NT2/D1 (cell line): ENCODE measurements around the gene PDE6B.

Experiments
- SUZ12 ChIP-seq: IDR thresholded peaks from 2 replicates; pipeline ENCODE4 v1.6.1; 2011; ENCODE audit not compliant: insufficient read length, insufficient read depth; ENCODE audit errors: extremely low read depth
- YY1 ChIP-seq: IDR thresholded peaks from 2 replicates; pipeline ENCODE4 v1.6.1; 2011; ENCODE audit not compliant: insufficient read length, insufficient read depth
- ZNF274 ChIP-seq: IDR thresholded peaks from 2 replicates; pipeline ENCODE4 v1.6.1; 2011; ENCODE audit warnings: mild to moderate bottlenecking, low read depth, low read length

DNA sequence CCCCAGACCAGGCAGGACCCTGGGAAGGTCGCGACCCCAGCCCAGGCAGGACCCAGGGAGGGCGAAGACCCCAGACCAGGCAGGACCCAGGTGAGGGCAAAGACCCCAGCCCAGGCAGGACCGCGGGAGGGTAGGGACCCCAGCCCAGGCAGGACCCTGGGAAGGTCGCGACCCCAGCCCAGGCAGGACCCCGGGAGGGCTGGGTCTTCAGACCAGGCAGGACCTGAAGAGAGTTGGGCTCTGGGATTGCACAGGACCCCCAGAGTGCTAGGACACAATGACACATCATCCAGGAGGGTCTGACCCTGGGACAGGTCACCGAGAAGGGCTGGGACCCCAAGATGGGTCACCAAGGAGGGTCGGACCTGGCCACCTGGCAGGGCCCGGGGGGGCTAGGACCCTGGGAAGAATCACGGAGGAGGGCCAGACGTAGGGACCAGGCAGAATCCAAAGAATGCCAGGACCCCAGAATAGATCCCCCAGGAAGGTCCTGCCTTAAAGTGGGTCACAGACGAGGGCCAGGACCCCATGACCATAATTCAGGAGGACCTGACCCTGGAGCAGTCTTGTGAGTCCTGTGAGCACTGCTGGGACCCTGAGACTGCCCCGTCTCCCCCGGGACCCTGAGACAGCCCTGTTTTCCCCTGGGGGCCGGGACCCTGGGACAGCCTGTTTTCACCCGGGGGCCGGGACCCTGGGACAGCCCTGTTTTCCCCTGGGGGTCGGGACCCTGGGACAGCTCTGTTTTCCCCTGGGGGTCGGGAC lies 81.6 kb downstream of the PDE6B start:
- TF ChIP-seq SUZ12: no peak
- no peak for TF ChIP-seq YY1
- no peak for TF ChIP-seq ZNF274
